Endothelial cell of umbilical vein (primary cell): ENCODE measurements around the gene PSMD5. TPM values are rescaled to one million over a fixed set of nuclear protein-coding genes. Genes with fewer than 3 reads are reported as not detected.
A peak's percentile ranks its signal among the peaks of the same experiment; 100 is the strongest.

ENCODE experiments used
- BruUV-seq: library from RNA; stranded (reverse); fragments of 400-500 nt; replicated peaks from 2 replicates; lab custom pipeline; 2021; lab: Mats Ljungman, UMichigan
- CTCF ChIA-PET: fragments of 300-600, 350-600 bp; sonication (Branson Sonifier 250); formaldehyde crosslinking; loops from one replicate; lab custom pipeline; 2021; ENCODE audit warnings: antibody characterized with exemption, inconsistent platforms; lab: Charles Lee
- POLR2A ChIA-PET: fragments of 300-600, 350-600 bp; sonication (Branson Sonifier 250); formaldehyde crosslinking; loops from one replicate; lab custom pipeline; 2021; ENCODE audit warnings: antibody characterized with exemption, inconsistent platforms; lab: Charles Lee
- DNase-seq: peaks from one replicate; pipeline ENCODE4 v3.0.0-alpha.2; 2011; ENCODE audit warnings: low read depth, low spot score
- FAIRE-seq: peaks from 2 replicates; lab custom pipeline; 2011; peaks lifted over from hg19 to GRCh38; lab: Jason Lieb, UNC
- H2AFZ ChIP-seq: 2 replicates; pipeline ENCODE4 v1.6.0; 2012; ENCODE audit warnings: low read depth, low read length, control low read depth, inconsistent platforms
- H3K27ac ChIP-seq: 2 replicates; pipeline ENCODE4 v1.5.1; 2011; ENCODE audit warnings: low read depth, mild to moderate bottlenecking, control low read depth, low read length, moderate library complexity; ENCODE audit not compliant: insufficient read depth
- H3K27me3 ChIP-seq, 2 experiments: 2 replicates each; pipeline versions ENCODE4 v1.6.0 to v1.6.1; 2011; ENCODE audit warnings: low read length in 2 of 2, mixed read lengths in 1 of 2; ENCODE audit not compliant: control insufficient read depth in 2 of 2, insufficient read depth in 2 of 2
- H3K36me3 ChIP-seq, 2 experiments: 2 replicates in 1 of 2; 3 replicates in 1 of 2; pipeline ENCODE4 v1.5.1; 2011; ENCODE audit warnings: low read length in 2 of 2, mild to moderate bottlenecking in 1 of 2, moderate library complexity in 1 of 2; ENCODE audit not compliant: control insufficient read depth in 2 of 2, insufficient read depth in 2 of 2; ENCODE audit errors: extremely low read depth in 1 of 2
- H3K4me1 ChIP-seq: 3 replicates; pipeline ENCODE4 v1.5.1; 2011; ENCODE audit warnings: mild to moderate bottlenecking, low read length; ENCODE audit not compliant: control insufficient read depth, insufficient read depth; ENCODE audit errors: extremely low read depth
- H3K4me2 ChIP-seq: 2 replicates; pipeline ENCODE4 v1.6.1; 2011; ENCODE audit warnings: low read length, control low read depth, mixed read lengths; ENCODE audit not compliant: insufficient read depth
- H3K4me3 ChIP-seq, 3 experiments: fragments of 200-600 bp in 1 of 3; sonication (generic), shearing (Covaris generic) in 1 of 3; replicated peaks in 1 of 3; 2 replicates each; pipeline ENCODE4 v1.5.1; 2011 to 2016; ENCODE audit warnings: control low read depth in 3 of 3, low read length in 3 of 3, mild to moderate bottlenecking in 2 of 3, inconsistent platforms in 1 of 3, low read depth in 1 of 3, moderate library complexity in 1 of 3; ENCODE audit not compliant: insufficient read depth in 1 of 3
- H3K79me2 ChIP-seq: 2 replicates; pipeline ENCODE4 v1.6.0; 2012; ENCODE audit warnings: low read length, inconsistent platforms; ENCODE audit not compliant: control insufficient read depth, insufficient read depth
- H3K9ac ChIP-seq: replicated peaks from 2 replicates; pipeline ENCODE3; 2011; ENCODE audit warnings: low read length, control low read depth; ENCODE audit not compliant: insufficient read depth; ENCODE audit errors: extremely low read depth
- H3K9me1 ChIP-seq: replicated peaks from 3 replicates; pipeline ENCODE4 v1.6.0; 2011; ENCODE audit warnings: mild to moderate bottlenecking, low read length; ENCODE audit not compliant: control insufficient read depth, insufficient read depth; ENCODE audit errors: extremely low read depth
- H3K9me3 ChIP-seq: replicated peaks from 2 replicates; pipeline ENCODE4 v1.5.1; 2012; ENCODE audit warnings: low read length, inconsistent platforms; ENCODE audit not compliant: control insufficient read depth, insufficient read depth
- H4K20me1 ChIP-seq: replicated peaks from 2 replicates; pipeline ENCODE3; 2011; ENCODE audit warnings: mild to moderate bottlenecking, low read length; ENCODE audit not compliant: control insufficient read depth, insufficient read depth; ENCODE audit errors: extremely low read depth
- FOS ChIP-seq: IDR thresholded peaks from 2 replicates; pipeline ENCODE4 v1.6.1; 2011; ENCODE audit warnings: mild to moderate bottlenecking, low read length, moderate library complexity, borderline replicate concordance; ENCODE audit not compliant: insufficient read depth
- GATA2 ChIP-seq: IDR thresholded peaks from 2 replicates; pipeline ENCODE4 v1.7.0; 2011; ENCODE audit warnings: low read depth, mild to moderate bottlenecking, moderate library complexity, mixed read lengths, low read length; ENCODE audit not compliant: insufficient read length, insufficient read depth
- JUN ChIP-seq: IDR thresholded peaks from 2 replicates; pipeline ENCODE4 v1.6.1; 2011; ENCODE audit warnings: borderline replicate concordance, low read depth; ENCODE audit not compliant: insufficient read length, insufficient read depth
- MAX ChIP-seq: IDR thresholded peaks from 2 replicates; pipeline ENCODE4 v1.6.1; 2011; ENCODE audit not compliant: insufficient read depth, insufficient read length
- MYC ChIP-seq: IDR thresholded peaks from one replicate; pipeline ENCODE4 v1.6.1; 2011; ENCODE audit warnings: mild to moderate bottlenecking, low read depth, low read length
- POLR2A ChIP-seq: IDR thresholded peaks from 2 replicates; pipeline ENCODE4 v1.6.1; 2012; ENCODE audit warnings: low read depth, mild to moderate bottlenecking, control low read depth, low read length
- dilution Hi-C: fragments of 300-500 bp; cut with MboI; formaldehyde crosslinking; loops from one replicate; pipeline ENCODE4 v1.15.0; 2019; ENCODE audit warnings: low sequenced_read_pairs; ENCODE audit not compliant: extremely low pct_ligation_motif_present
- intact Hi-C: fragments of 100-400 bp; cut with micrococcal nuclease; formaldehyde crosslinking; loops from one replicate; pipeline ENCODE4 v1.10.0; 2022
- polyA plus RNA-seq, 4 experiments: library from polyadenylated mRNA; depleted of rRNA in 3 of 4; stranded (reverse) in 3 of 4; unstranded in 1 of 4; fragments of >200 nt; gene quantifications; 2 replicates each; pipeline versions ENCODE4 v1.2.1 to v1.2.3, GENCODE V29; 2011 to 2012; ENCODE audit warnings: missing spikeins in 1 of 4
- total RNA-seq: library from RNA; stranded (reverse); gene quantifications from 2 replicates; pipeline ENCODE4 v1.2.3, GENCODE V29; 2021
- TF ChIP-seq, protein P1 (sequence below), 2 donors: IDR thresholded peaks; 1 replicate in 1 of 2; 2 replicates in 1 of 2; pipeline ENCODE4 v1.5.1; 2011; ENCODE audit warnings: low read length in 2 of 2, mild to moderate bottlenecking in 2 of 2, moderate library complexity in 2 of 2, control low read depth in 1 of 2, inconsistent platforms in 1 of 2, low read depth in 1 of 2; ENCODE audit not compliant: insufficient read depth in 1 of 2; ENCODE audit errors: extremely low read depth in 1 of 2

PSMD5 gene
- total and polyA plus RNA-seq, 2 donors (not counting 3 experiments of a cell fraction or from before 2014, with no cell fraction given), result 20.4 to 70.2 TPM

- DNase-seq (peak; percentile 50), FAIRE-seq (no peak)
- Histone ChIP-seq H4K20me1 (no peaks in the 10 kb centered on the region), H3K27ac (peak overlapping the region; percentile 3), H3K4me3 (no peak overlapping the region), H3K4me2 (no peak overlapping the region), H2AFZ (no peak overlapping the region), H3K9ac (no peak overlapping the region), H3K9me1 (no peaks in the 10 kb centered on the region), H3K9me3 (no peaks in the 10 kb centered on the region), H3K36me3 (peaks cover 15 to 23% of the 10 kb centered on the region in 2 experiments), H3K27me3 (no peaks in the 10 kb centered on the region), H3K79me2 (peaks cover 12% of the 10 kb centered on the region), H3K4me1 (peaks cover 23% of the 10 kb centered on the region)
- dilution Hi-C loops (no loop called here), intact Hi-C loops (no loop called here)
- ChIA-PET POLR2A (no interaction called here), CTCF (interaction anchor here (0.8 to 5.6 kb wide), 6 partner anchors 23 to 250 kb away, joined by 3 to 38 read pairs (median 4); no protein-coding TSS in a partner anchor)
- TF ChIP-seq GATA2 (no peak), MYC (no peak), JUN (no peak), MAX (no peak), FOS (no peak), POLR2A (no peak)
- TF ChIP-seq, protein P1, sequence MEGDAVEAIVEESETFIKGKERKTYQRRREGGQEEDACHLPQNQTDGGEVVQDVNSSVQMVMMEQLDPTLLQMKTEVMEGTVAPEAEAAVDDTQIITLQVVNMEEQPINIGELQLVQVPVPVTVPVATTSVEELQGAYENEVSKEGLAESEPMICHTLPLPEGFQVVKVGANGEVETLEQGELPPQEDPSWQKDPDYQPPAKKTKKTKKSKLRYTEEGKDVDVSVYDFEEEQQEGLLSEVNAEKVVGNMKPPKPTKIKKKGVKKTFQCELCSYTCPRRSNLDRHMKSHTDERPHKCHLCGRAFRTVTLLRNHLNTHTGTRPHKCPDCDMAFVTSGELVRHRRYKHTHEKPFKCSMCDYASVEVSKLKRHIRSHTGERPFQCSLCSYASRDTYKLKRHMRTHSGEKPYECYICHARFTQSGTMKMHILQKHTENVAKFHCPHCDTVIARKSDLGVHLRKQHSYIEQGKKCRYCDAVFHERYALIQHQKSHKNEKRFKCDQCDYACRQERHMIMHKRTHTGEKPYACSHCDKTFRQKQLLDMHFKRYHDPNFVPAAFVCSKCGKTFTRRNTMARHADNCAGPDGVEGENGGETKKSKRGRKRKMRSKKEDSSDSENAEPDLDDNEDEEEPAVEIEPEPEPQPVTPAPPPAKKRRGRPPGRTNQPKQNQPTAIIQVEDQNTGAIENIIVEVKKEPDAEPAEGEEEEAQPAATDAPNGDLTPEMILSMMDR (IDR thresholded peaks at IDR 0.05; ENCODE audit: extremely low read depth in 1 of 2, insufficient read depth in 1 of 2, low read depth in 1 of 2, low read length in 2 of 2), result no peak
- BruUV-seq, result no TSS peak
Observed at GRCh38 chr9:120870206-120870605, 27.5 kb upstream of the PSMD5 start.
